Right lobe of liver (tissue), 4 donors: Measurements from ENCODE around the gene NUAK1.

ENCODE experiments used
- CTCF ChIP-seq, 4 donors: fragments of 200-600 bp in 3 of 4; fragments of 450-650 bp in 1 of 4; IDR thresholded peaks; one replicate each; pipeline versions ENCODE4 v1.5.1 to v1.8.0; 2016 to 2022; ENCODE audit warnings: antibody characterized with exemption in 4 of 4, mild to moderate bottlenecking in 2 of 4
- POLR2A ChIP-seq: fragments of 450-650 bp; IDR thresholded peaks from one replicate; pipeline ENCODE4 v1.6.1; 2017; ENCODE audit warnings: antibody characterized with exemption, mild to moderate bottlenecking
- donor health status: DM: no; HTN: no; CAD: no.
- donor health status: DM: no; HTN: no; CAD: no.
- donor health status: DM: no; HTN: yes; CAD: no.

GRCh38 chr12:106096376-106096775, 42.4 kb downstream of the NUAK1 start:
- no peak for TF ChIP-seq CTCF (IDR thresholded peaks at IDR 0.05)
- no peak for TF ChIP-seq POLR2A
